AG10803 (cell line): ENCODE measurements around the gene CAPN13.
A peak's percentile ranks its signal among the peaks of the same experiment; 100 is the strongest.

Experiments used
- DNase-seq: peaks from one replicate; pipeline ENCODE4 v3.0.0; 2010; ENCODE audit warnings: low read depth
- H3K4me3 ChIP-seq: 2 replicates; pipeline ENCODE4 v1.5.1; 2011; ENCODE audit warnings: mild to moderate bottlenecking, low read length, control low read depth
- CTCF ChIP-seq: conservative IDR thresholded peaks from 2 replicates; pipeline ENCODE4 v1.5.1; 2011; ENCODE audit warnings: mild to moderate bottlenecking, low read length, control low read depth, inconsistent platforms

The CAPN13 gene

GRCh38 chr2:30764021-30764800, 43.0 kb downstream of the CAPN13 start:
- no peak for TF ChIP-seq CTCF

GRCh38 chr2:30763151-30763660, 44.0 kb downstream of the CAPN13 start:
- H3K4me3 ChIP-seq: no peak overlapping the region
- TF ChIP-seq CTCF: no peak
- peak; percentile 67 for DNase-seq

More at GRCh38 chr2:30764021-30764800, 43.0 kb downstream of the CAPN13 start:
- no peak overlapping the region for H3K4me3 ChIP-seq
- no peak for DNase-seq

GRCh38 chr2:30761226-30761625, 46.0 kb downstream of the CAPN13 start:
- no peak for DNase-seq
- H3K4me3 ChIP-seq: no peak overlapping the region
- no peak for TF ChIP-seq CTCF

GRCh38 chr2:30759481-30759880, 47.8 kb downstream of the CAPN13 start:
- TF ChIP-seq CTCF: no peak
- no peak for DNase-seq

GRCh38 chr2:30758191-30758651, 49.0 kb downstream of the CAPN13 start:
- TF ChIP-seq CTCF: no peak
- no peak overlapping the region for H3K4me3 ChIP-seq
- DNase-seq: no peak

More at GRCh38 chr2:30759481-30759880, 47.8 kb downstream of the CAPN13 start:
- no peak overlapping the region for H3K4me3 ChIP-seq

- no peak for DNase-seq
- no peak overlapping the region for H3K4me3 ChIP-seq
- no peak for TF ChIP-seq CTCF
Measured at GRCh38 chr2:30757749-30758148, 49.5 kb downstream of the CAPN13 start.

GRCh38 chr2:30756971-30757370, 50.3 kb downstream of the CAPN13 start:
- no peak for DNase-seq
- no peak for TF ChIP-seq CTCF
- no peak overlapping the region for H3K4me3 ChIP-seq
